ENCODE measurements around the gene MYO5A.

MYO5A gene

DNA sequence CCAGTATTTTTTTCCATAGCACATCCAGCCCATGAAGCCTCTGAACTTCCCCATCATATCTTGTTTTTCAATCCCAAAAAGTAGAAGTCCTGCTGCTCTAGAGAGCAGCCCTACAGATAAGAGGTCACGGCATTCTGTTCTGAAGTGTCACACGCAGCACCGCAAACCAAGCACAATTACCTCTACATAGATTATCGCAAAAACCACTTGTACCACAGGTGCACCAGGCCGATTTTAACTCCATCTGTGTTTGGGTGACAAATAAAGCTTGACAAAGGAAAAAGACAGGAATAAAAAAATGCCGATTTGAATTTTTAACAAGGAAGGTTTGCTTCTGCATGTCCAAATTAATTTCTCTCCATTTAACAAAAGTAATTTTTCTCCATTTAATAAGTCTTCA, 113.7 kb downstream of the MYO5A start:
- Histone ChIP-seq H3K9ac (ENCODE audit: low read length) (no peak overlapping the region), H3K36me3 (ENCODE audit: control insufficient read depth, insufficient read depth, low read length, severe bottlenecking) (peaks cover 4% of the 10 kb centered on the region), H3K27me3 (replicated peaks; ENCODE audit: control insufficient read depth, insufficient read depth, low read length) (no peaks in the 10 kb centered on the region), H3K4me1 (ENCODE audit: control insufficient read depth, insufficient read depth, low read length) (no peaks in the 10 kb centered on the region), H3K4me3 (ENCODE audit: low read length) (no peak overlapping the region), H3K9me3 (ENCODE audit: control insufficient read depth, low read length) (no peaks in the 10 kb centered on the region)
- no peak for DNase-seq (ENCODE audit: low read depth)

DNA sequence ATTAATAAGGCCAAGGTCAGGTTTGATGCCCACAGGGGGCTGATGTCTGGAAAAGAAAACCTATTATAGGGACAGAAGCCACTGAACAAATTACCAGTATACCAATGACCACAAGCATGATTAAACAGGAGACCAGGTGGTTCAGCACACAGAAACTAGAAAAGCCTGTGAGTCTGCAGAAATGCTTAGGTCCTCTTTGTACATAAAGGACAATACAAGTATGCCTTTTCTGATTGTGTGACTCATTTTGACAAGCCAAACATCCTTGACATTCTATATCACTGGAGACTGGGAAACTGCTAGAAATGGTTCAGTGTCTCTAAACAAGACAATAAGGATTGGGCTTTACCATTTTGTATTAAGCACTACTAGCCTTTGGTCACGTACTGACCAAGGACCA, 119.9 kb downstream of the MYO5A start:
- Histone ChIP-seq H3K36me3 (ENCODE audit: control insufficient read depth, insufficient read depth, low read length, severe bottlenecking) (peaks cover 5% of the 10 kb centered on the region), H3K9ac (ENCODE audit: low read length) (no peak overlapping the region), H3K4me3 (ENCODE audit: low read length) (no peak overlapping the region), H3K27me3 (replicated peaks; ENCODE audit: control insufficient read depth, insufficient read depth, low read length) (no peaks in the 10 kb centered on the region), H3K4me1 (ENCODE audit: control insufficient read depth, insufficient read depth, low read length) (peaks cover 12% of the 10 kb centered on the region), H3K9me3 (ENCODE audit: control insufficient read depth, low read length) (no peaks in the 10 kb centered on the region)
- no peak for DNase-seq (ENCODE audit: low read depth)

DNA sequence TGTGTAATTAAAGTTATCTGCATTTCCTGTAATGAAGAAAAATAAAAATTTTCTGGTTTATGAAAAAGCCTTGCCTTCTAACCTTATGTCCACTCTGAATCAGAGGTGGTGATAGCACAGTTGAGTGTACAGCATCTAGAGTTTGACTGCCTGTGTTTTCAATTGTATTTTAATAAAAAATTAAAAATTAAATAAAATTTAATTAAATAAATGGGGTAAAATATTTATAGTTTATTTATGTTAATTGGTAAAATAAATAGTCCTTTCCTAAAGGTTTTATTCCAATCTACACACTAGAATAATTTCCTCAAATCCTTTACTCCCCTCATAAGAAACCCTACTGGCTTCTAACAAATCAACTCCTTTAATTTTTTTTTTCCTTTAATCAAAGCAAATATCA, 121.3 kb downstream of the MYO5A start:
- Histone ChIP-seq H3K27me3 (replicated peaks; ENCODE audit: control insufficient read depth, insufficient read depth, low read length) (no peaks in the 10 kb centered on the region), H3K4me1 (ENCODE audit: control insufficient read depth, insufficient read depth, low read length) (peaks cover 12% of the 10 kb centered on the region), H3K9me3 (ENCODE audit: control insufficient read depth, low read length) (no peaks in the 10 kb centered on the region), H3K36me3 (ENCODE audit: control insufficient read depth, insufficient read depth, low read length, severe bottlenecking) (peaks cover 5% of the 10 kb centered on the region), H3K9ac (ENCODE audit: low read length) (no peak overlapping the region), H3K4me3 (ENCODE audit: low read length) (no peak overlapping the region)
- no peak for DNase-seq (ENCODE audit: low read depth)

DNA sequence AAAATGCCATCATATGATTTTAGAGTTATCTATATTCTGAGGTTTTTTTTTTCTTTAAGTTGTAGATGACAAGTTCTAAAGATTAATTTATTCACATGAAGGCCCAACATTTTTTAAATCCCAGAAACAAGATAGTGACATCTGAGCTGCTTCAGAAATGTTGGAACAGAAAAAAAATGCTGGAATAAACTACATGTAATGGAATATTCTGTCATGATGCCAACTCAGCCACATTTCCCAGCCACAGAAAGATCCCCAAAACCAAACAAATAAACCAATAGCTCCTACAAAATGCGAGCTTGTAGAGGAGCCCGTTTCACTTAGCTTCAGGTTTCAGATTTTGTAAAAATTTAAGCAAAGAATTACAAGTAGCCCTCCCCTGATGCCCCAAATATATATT, 122.1 kb downstream of the MYO5A start:
- Histone ChIP-seq H3K4me3 (ENCODE audit: low read length) (no peak overlapping the region), H3K9me3 (ENCODE audit: control insufficient read depth, low read length) (no peaks in the 10 kb centered on the region), H3K27me3 (replicated peaks; ENCODE audit: control insufficient read depth, insufficient read depth, low read length) (no peaks in the 10 kb centered on the region), H3K36me3 (ENCODE audit: control insufficient read depth, insufficient read depth, low read length, severe bottlenecking) (peaks cover 5% of the 10 kb centered on the region), H3K9ac (ENCODE audit: low read length) (no peak overlapping the region), H3K4me1 (ENCODE audit: control insufficient read depth, insufficient read depth, low read length) (peaks cover 12% of the 10 kb centered on the region)
- peak; percentile 13 for DNase-seq (ENCODE audit: low read depth)

DNA sequence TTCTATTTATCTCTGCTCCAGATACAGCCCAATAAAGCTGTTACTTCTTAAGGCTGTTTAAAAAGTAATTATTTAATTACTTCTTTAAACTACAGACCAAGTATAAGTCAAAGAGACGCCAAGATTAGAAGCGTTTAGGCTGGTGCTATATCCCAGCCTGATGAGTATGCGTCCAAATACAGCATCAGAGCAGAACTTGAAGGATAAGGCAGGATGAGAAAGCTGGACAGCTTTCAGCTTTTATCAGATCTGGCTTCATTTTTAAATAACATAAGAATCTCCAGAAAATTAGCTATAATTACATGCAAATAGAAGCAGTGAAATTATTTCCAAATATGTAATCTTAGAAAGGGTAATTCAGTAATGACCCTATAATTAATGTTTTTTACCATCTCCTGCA, 122.8 kb downstream of the MYO5A start:
- Histone ChIP-seq H3K9ac (ENCODE audit: low read length) (no peak overlapping the region), H3K27me3 (replicated peaks; ENCODE audit: control insufficient read depth, insufficient read depth, low read length) (no peaks in the 10 kb centered on the region), H3K9me3 (ENCODE audit: control insufficient read depth, low read length) (no peaks in the 10 kb centered on the region), H3K4me3 (ENCODE audit: low read length) (no peak overlapping the region), H3K4me1 (ENCODE audit: control insufficient read depth, insufficient read depth, low read length) (peaks cover 12% of the 10 kb centered on the region), H3K36me3 (ENCODE audit: control insufficient read depth, insufficient read depth, low read length, severe bottlenecking) (peaks cover 5% of the 10 kb centered on the region)
- DNase-seq (ENCODE audit: low read depth): no peak

DNA sequence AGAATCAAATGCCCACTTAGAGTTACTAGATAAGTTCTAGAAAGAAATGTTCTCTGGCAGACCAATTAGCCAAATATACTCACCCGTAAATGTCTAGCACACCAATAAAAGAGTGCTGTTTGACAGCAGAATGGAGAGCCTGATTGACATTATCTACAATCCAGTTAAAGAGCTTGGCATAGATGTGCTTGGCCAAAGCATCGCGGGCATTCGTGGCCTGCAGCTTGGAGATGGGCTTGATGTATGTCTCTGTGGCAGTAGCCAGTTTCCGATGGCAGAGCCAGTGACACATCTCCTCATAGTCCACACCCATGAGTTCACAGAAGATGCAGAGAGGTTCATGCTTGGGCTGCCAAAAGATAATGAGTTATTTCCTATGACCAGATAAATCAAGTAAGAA, 131.6 kb downstream of the MYO5A start:
- no peaks in the 10 kb centered on the region for H3K27me3 ChIP-seq (replicated peaks; ENCODE audit: control insufficient read depth, insufficient read depth, low read length)
- H3K4me1 ChIP-seq (ENCODE audit: control insufficient read depth, insufficient read depth, low read length): peaks cover 9% of the 10 kb centered on the region

DNA sequence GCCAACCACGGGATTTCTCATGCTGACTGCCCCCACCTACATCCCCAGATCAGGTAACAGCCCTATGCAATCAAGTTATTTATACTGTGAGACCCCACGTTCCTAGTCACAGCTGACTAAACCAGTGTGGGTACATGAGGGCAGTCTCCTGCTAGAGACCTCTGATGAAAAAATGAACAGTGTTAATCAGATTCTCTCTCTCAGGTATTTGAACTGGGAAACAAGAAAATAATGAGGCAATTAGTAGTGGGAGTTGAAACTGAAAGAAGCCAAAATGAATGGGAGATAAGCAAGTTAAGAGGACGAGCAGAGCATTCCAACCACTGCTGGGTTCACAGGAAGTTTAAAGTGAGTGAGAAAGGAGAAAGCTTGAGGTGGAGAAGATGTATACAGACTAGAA, 134.6 kb downstream of the MYO5A start:
- Histone ChIP-seq H3K27me3 (replicated peaks; ENCODE audit: control insufficient read depth, insufficient read depth, low read length) (no peaks in the 10 kb centered on the region), H3K4me1 (ENCODE audit: control insufficient read depth, insufficient read depth, low read length) (peaks cover 12% of the 10 kb centered on the region), H3K9me3 (ENCODE audit: control insufficient read depth, low read length) (no peaks in the 10 kb centered on the region), H3K4me3 (ENCODE audit: low read length) (no peak overlapping the region), H3K9ac (ENCODE audit: low read length) (no peak overlapping the region), H3K36me3 (ENCODE audit: control insufficient read depth, insufficient read depth, low read length, severe bottlenecking) (peaks cover 22% of the 10 kb centered on the region)
- DNase-seq (ENCODE audit: low read depth): no peak

More for the DNA sequence above, 131.6 kb downstream of the MYO5A start:
- no peak for DNase-seq (ENCODE audit: low read depth)
- H3K9ac ChIP-seq (ENCODE audit: low read length): no peak overlapping the region
- peaks cover 9% of the 10 kb centered on the region for H3K36me3 ChIP-seq (ENCODE audit: control insufficient read depth, insufficient read depth, low read length, severe bottlenecking)
- no peaks in the 10 kb centered on the region for H3K9me3 ChIP-seq (ENCODE audit: control insufficient read depth, low read length)
- H3K4me3 ChIP-seq (ENCODE audit: low read length): no peak overlapping the region

DNA sequence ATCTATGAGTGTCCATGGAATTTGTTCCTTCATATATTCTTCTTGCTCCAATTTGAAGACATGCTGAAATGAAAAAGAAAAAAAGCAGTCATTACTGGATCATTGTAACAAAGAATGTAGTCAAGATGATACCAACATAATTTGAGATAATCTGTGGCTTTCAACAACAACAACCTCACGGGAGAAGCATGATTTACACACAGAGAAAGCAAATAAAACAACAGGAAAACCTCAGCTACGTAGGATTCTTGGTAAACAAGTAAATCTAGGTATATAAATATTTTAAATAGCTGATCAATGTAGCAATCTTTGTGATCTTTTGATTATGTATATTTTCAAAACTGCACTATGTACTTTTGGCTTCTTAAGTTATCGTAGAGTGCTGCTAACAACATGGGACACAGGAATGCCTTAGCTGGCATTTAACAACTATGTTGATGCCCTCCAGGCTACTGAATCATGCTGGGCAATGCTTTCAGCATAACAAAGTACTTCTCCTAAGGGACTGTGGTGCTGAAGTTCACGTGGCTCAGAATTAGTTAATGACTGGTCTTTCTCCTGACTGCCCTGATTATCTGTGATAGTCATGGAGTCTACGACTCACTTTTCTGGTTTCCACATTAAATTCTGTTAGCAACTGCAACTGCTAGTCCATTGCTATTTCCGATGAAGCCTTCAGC, 136.5 kb downstream of the MYO5A start:
- H3K36me3 ChIP-seq (ENCODE audit: control insufficient read depth, insufficient read depth, low read length, severe bottlenecking): peaks cover 38% of the 10 kb centered on the region
- H3K27me3 ChIP-seq (replicated peaks; ENCODE audit: control insufficient read depth, insufficient read depth, low read length): no peaks in the 10 kb centered on the region
- no peak overlapping the region for H3K4me3 ChIP-seq (ENCODE audit: low read length)
- H3K9me3 ChIP-seq (ENCODE audit: control insufficient read depth, low read length): no peaks in the 10 kb centered on the region
- no peak overlapping the region for H3K9ac ChIP-seq (ENCODE audit: low read length)
- peak; percentile 80 for DNase-seq (ENCODE audit: low read depth)
- peaks cover 14% of the 10 kb centered on the region for H3K4me1 ChIP-seq (ENCODE audit: control insufficient read depth, insufficient read depth, low read length)

DNA sequence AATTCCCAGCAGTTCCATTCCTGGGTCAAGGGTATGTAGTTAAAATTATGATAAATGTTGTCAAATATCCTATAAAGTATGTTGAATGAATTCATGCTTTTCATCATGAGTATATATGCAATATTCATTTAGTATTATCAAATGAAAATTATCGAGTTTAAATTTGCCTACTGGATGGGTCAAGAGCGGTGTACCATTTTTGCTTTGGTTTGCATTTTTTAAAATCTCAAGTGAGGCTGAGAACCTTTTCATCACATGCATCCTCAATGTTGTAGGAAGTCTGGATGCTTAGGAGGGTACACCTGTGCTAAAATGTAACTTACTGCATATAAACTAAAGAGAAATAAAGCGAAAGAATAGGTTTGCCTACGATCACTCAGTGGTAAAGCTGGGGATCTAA, 137.6 kb downstream of the MYO5A start:
- no peaks in the 10 kb centered on the region for H3K27me3 ChIP-seq (replicated peaks; ENCODE audit: control insufficient read depth, insufficient read depth, low read length)
- no peak overlapping the region for H3K4me3 ChIP-seq (ENCODE audit: low read length)
- peaks cover 14% of the 10 kb centered on the region for H3K4me1 ChIP-seq (ENCODE audit: control insufficient read depth, insufficient read depth, low read length)
- H3K9me3 ChIP-seq (ENCODE audit: control insufficient read depth, low read length): no peaks in the 10 kb centered on the region
- no peak for DNase-seq (ENCODE audit: low read depth)
- H3K9ac ChIP-seq (ENCODE audit: low read length): no peak overlapping the region
- H3K36me3 ChIP-seq (ENCODE audit: control insufficient read depth, insufficient read depth, low read length, severe bottlenecking): peaks cover 33% of the 10 kb centered on the region

DNA sequence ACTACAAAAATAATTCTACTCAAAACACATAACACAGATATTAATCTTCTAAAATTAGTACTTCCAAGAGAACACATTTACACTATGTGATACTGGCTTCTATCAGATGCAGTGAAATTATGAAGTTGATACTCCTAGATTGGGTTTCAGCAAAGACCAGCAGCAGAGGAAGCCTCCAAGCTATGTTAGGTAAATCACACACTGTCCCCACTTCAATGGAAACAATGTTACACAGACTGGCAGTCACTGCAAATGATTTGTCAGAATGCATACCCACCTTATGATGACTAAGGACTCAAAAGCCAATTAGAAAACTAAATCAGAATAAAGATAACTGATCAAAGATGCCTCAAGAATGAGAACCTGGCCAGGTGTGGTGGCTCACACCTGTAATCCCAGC, 143.0 kb downstream of the MYO5A start:
- no peak for DNase-seq (ENCODE audit: low read depth)
- Histone ChIP-seq H3K27me3 (replicated peaks; ENCODE audit: control insufficient read depth, insufficient read depth, low read length) (no peaks in the 10 kb centered on the region), H3K4me3 (ENCODE audit: low read length) (no peak overlapping the region), H3K36me3 (ENCODE audit: control insufficient read depth, insufficient read depth, low read length, severe bottlenecking) (peaks cover 56% of the 10 kb centered on the region), H3K9me3 (ENCODE audit: control insufficient read depth, low read length) (no peaks in the 10 kb centered on the region), H3K4me1 (ENCODE audit: control insufficient read depth, insufficient read depth, low read length) (peaks cover 7% of the 10 kb centered on the region), H3K9ac (ENCODE audit: low read length) (no peak overlapping the region)

DNA sequence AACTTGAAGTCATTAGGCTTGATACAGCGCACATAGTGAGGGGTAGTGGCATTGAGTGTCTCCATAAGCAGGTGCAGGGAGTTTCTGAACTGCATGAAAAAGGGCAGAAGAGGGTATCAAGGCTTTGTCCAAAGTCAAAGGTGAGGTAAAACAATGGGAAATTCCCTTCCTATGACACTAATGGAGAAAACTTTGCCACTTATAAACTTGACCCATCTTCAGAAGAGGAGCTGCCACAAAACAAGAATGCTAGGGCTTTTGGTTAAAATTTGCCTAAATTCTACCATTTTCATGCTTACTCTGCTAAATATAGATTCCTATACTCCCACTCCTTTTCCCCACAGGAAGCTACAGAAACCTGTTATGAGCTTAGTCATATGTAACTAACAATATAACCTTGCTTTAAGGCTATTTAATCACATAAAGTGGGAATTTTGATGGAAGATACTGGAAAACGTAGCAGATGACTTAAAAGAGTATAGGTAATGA, 145.5 kb downstream of the MYO5A start:
- Histone ChIP-seq H3K4me1 (ENCODE audit: control insufficient read depth, insufficient read depth, low read length) (peaks cover 3% of the 10 kb centered on the region), H3K27me3 (replicated peaks; ENCODE audit: control insufficient read depth, insufficient read depth, low read length) (no peaks in the 10 kb centered on the region), H3K4me3 (ENCODE audit: low read length) (no peak overlapping the region), H3K9me3 (ENCODE audit: control insufficient read depth, low read length) (no peaks in the 10 kb centered on the region), H3K36me3 (ENCODE audit: control insufficient read depth, insufficient read depth, low read length, severe bottlenecking) (peaks cover 59% of the 10 kb centered on the region), H3K9ac (ENCODE audit: low read length) (no peak overlapping the region)
- no peak for DNase-seq (ENCODE audit: low read depth)

DNA sequence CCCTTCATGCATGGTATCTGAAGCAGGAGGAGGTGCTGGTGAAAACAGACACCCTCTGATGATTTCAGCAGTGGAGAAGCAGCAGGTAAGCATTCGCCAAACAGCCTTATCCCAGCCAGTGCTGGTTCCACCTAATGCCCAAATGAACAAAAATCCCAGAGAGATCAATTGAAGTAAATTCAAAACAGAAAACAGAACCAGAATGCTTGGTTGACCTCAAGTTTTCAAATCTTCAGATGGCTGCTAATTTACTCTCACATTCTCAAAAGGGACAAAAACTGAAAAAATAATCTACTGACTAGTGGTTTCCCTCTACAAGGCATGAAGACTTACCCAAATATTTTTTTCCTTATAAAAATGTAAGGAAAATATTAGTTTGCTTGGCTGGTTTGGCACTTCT, 146.0 kb downstream of the MYO5A start:
- Histone ChIP-seq H3K9me3 (ENCODE audit: control insufficient read depth, low read length) (no peaks in the 10 kb centered on the region), H3K27me3 (replicated peaks; ENCODE audit: control insufficient read depth, insufficient read depth, low read length) (no peaks in the 10 kb centered on the region), H3K9ac (ENCODE audit: low read length) (no peak overlapping the region), H3K36me3 (ENCODE audit: control insufficient read depth, insufficient read depth, low read length, severe bottlenecking) (peaks cover 54% of the 10 kb centered on the region), H3K4me1 (ENCODE audit: control insufficient read depth, insufficient read depth, low read length) (peaks cover 3% of the 10 kb centered on the region), H3K4me3 (ENCODE audit: low read length) (no peak overlapping the region)
- no peak for DNase-seq (ENCODE audit: low read depth)
